T-helper 9 cell (primary cell): ENCODE measurements around the gene BCL11A.

Source experiments
- DNase-seq: peaks from one replicate; pipeline ENCODE4 v3.0.0-alpha.2; 2020

BCL11A gene

GRCh38 chr2:60558536-60558935, 5.1 kb upstream of the BCL11A start:
- no peak for DNase-seq

DNA sequence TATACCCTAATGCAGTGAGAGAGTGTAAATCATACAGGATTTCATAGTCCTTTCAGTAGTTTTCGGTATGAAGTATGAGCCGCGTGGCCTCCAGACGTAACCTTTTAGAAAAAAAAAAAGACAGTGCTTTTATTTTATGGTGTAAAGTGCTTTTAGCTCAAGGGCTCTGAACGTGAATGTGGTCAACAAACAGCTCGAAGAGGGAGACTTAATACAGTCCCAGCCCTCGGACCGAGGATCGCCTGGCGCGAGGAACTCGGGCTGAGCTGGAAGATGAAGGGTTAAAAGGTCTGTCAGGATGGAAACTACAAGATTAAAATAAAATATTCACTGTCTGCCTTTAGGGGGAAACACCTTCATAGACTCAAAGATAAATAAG, 4.0 kb upstream of the BCL11A start:
- no peak for DNase-seq

GRCh38 chr2:60556576-60557485, 3.4 kb upstream of the BCL11A start:
- DNase-seq, result no peak

GRCh38 chr2:60556175-60556574, 2.7 kb upstream of the BCL11A start:
- no peak for DNase-seq

- no peak for DNase-seq
These were observed 2.3 kb upstream of the BCL11A start for GRCh38 chr2:60555783-60556139.

DNA sequence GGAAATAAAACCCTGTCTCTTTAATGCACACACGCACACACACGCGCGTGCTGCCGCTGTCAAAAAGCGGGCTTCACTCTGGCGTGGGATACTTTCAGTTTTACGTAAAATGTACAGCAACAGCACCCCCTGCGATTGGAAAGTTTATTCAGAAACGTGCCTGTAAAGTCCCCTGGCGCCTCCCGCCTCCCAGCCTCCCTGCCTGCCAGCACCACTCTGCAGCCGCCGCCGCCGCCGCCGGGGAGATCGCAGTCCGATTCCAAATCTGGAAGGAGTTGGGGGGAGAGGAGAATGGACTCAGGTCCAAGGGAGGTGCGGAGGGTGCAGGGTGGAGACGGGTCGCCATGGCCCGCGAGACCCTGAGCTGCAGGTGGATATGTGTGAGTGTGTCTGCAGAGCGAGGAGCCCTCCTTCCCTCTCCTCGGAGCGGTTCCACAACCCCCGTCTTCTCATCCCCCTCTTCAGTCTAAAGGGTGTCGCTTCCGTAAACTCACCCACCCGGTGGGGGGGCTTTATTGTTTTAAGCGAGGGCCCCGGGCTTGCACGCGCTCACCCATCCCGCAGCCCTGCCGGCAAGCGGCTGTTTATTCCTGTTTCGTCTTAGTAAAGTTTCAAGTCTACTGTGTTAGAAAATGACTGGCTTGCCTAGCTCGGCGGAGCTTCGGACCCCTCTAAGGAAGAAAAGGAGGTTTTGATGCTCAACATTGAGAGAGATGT, 1.8 kb upstream of the BCL11A start:
- DNase-seq, result peak; percentile 27

GRCh38 chr2:60554646-60555065, 1.2 kb upstream of the BCL11A start:
- no peak for DNase-seq

DNA sequence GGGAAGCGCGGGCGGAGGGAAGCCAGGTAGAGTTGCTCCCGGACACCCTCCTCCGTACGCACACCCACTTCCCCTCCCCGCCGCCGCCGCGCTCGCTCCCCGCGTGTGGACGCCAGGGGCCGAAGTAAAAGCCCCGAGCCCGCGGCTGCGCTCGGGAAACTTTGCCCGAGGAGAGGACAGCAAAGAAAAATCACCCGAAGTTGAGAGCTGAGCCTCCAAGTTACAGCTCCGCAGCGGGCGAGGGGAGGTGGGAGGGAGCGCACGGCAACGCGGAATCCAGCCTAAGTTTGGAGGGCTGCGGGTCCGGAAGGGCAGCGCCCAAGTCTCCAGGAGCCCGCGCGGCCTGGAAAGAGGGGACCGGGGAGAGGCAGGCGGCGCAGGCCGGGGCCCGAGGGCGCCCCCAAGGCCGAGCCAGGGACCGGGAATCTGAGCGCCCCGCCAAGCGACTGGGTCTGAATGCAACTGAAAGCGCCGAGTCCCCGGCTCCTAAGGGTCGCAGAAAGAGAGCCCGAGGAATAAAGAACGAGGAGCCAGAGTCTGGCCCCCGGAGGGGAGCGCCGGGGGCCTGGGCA, 706 bp upstream of the BCL11A start:
- DNase-seq, result no peak

- no peak for DNase-seq
These were observed 481 bp downstream of the BCL11A start for GRCh38 chr2:60552851-60553494.

GRCh38 chr2:60552078-60552850, 1.2 kb downstream of the BCL11A start:
- no peak for DNase-seq

- DNase-seq, result no peak
These were observed 2.0 kb downstream of the BCL11A start for GRCh38 chr2:60551240-60552077.

- DNase-seq, result no peak
These were observed 2.5 kb downstream of the BCL11A start for GRCh38 chr2:60550984-60551239.

DNA sequence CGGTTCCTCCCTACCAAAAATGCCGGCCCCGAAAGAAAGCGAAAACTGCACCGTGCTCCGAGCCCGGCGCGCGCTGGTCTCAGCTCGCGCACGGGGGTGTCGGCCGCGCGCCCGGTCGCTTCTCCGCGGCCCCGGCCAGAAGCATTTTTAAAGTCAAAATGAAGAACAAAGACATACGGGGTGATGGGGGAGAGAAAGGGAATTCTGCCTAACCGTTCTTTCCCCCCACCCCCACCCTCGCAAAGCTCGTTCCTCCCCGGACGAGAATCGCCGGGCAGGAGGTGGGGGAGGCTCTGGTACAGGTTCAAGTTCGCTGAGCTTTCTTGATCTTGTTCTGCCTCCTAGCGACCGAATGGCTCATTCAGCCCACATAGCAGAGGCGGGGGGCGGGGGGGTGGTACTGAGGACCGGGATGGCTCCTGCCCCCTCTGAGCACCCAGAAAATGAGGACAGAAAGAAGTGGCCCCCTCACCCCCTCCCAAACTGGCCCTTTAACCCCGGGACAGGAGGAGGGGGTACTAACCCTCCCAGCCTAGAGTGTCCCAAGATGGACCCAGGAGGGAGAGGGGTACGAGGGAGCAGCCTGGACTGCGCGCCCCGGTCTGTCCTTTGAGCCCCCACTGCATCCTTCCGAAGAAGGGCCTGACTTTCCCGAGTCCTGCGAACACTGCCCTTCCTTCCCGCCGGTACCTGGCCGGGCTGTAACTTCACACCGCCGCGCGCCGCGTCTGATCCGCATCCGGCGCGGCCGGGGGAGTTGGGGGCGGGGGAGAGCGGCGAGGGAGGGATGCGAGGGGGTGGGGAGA, 3.1 kb downstream of the BCL11A start:
- DNase-seq, result no peak

DNA sequence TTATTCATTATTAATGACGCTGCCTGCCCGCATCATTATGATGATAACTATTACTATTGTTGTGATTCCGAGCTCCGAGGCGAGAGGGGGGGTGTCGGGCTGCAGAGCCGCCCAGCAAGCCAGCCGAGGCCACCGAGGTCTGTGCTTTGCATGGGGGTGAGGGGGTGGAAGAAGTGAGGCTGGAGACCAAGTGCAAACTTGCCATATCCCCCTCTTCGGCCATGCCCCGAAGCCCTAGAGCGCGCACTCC, 3.6 kb downstream of the BCL11A start:
- DNase-seq, result no peak

- no peak for DNase-seq
These were observed 4.1 kb downstream of the BCL11A start for GRCh38 chr2:60549238-60549927.

GRCh38 chr2:60548845-60549237, 4.6 kb downstream of the BCL11A start:
- DNase-seq, result no peak

GRCh38 chr2:60548311-60548710, 5.1 kb downstream of the BCL11A start:
- no peak for DNase-seq

DNA sequence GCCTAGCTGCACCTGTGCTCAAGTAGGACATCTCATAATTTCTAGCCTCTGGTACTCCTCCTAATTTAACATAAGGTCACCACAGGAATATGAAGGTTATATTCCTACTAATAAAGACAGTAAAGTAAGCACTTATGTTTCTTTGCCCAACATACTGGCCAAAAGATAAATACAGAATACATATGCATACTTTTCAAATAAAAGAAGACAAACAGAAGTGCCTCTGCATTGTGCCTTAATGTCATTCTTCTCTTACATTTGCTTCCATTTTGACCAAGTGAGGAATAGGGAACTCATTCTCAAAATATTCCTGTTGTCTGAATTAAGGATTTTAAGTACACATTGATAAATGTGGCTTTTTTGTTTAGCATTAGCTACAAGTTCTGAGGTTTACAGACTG, 5.6 kb downstream of the BCL11A start:
- no peak for DNase-seq

GRCh38 chr2:60546756-60547420, 6.6 kb downstream of the BCL11A start:
- DNase-seq, result no peak

DNA sequence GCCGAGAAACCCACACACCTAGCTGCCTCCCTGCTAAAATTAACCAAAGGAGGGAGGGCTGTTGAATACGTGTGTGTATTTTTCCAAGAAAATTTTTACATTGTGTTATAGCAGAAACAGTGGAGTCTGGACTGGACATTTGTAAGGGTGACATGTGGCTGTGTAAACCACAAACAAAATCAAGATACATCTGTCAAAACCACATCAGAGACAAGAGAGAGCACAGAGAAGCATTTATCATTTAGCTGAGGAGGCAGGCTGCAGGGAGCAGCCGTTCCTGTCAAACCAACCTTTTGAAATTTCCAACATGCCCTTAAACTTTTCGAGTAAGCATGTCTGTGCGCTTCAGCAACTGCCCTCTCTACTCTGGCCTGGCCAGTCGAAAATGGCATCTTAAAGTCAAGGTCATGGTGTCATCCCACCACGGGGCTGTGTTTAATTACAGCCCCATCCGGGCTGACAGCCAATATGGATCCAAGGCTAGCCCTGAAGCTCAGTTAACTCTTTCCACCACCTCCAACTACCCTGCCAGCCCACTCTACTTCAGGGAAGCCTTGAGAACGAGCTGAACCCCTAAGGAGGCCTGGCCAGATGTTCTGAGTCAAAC, 8.4 kb downstream of the BCL11A start:
- DNase-seq, result no peak
